HG03457 (cell line): ENCODE measurements around the gene CRY2.
A peak's percentile ranks its signal among the peaks of the same experiment; 100 is the strongest.
"Not testable (repeated sequence)": the region's sequence is repeated elsewhere in the genome, so short reads cannot be mapped to it uniquely, and the experiment has no call there.

Experiments used
- ATAC-seq: cut with Tn5 transposase; IDR thresholded peaks from one replicate; pipeline ENCODE4 v1.9.1; 2021; ENCODE audit warnings: moderate number of reproducible peaks; ENCODE audit not compliant: unreplicated experiment

The CRY2 gene

GRCh38 chr11:45846974-45847910, at the start of gene CRY2:
Gene CRY2, plus strand, starts transcription at chr11:45847475. Its CDS starts 16 bp downstream, at chr11:45847491.
- peak; percentile 87 for ATAC-seq

GRCh38 chr11:45798793-45799441, 48.4 kb upstream of the CRY2 start:
- ATAC-seq, result no peak

DNA sequence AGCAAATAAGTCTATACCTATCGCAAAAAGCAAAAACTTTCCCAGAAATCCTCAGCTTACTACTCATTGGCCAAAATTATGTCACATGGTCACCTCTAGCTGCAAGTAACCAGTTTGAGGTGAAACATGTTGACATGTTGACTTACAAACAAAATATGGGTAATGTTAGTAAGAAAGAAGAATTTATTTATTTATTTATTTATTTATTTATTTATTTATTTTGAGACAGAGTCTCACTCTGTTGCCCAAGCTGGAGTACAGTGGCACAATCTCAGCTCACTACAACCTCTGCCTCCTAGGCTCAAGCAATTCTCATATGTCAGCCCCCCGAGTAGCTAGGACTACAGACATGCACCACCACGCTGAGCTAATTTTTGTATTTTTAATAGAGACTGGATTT, 47.7 kb upstream of the CRY2 start:
- no peak for ATAC-seq

- no peak for ATAC-seq
Measured at GRCh38 chr11:45800261-45800660, 47.0 kb upstream of the CRY2 start.

DNA sequence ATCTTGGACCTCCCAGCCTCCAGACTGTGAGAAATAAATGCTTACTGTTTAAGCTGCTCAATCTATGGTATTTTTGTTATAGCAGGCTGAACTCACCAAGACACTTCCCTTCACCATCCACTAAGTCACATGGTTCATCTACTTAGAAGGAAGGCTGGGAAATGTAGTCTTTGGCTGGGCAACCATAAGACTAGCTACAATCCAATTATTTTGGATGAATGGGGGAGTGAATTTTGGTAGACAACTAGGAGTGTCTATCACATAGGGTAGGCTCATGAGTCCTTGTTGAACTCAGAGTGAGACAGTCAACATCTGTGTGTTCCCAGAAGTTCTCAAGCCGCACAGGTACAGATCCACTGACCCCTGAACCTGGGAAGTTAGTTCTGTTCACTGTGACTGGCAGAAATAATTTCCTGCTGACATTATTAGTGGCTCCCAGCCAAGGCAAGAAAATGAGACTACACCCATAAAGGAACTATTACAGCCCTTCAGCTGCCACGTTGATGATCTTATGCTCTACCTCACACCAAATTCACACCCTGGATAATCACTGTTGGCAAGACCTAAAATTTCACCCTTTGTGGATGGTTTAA, 45.5 kb upstream of the CRY2 start:
- ATAC-seq, result no peak

DNA sequence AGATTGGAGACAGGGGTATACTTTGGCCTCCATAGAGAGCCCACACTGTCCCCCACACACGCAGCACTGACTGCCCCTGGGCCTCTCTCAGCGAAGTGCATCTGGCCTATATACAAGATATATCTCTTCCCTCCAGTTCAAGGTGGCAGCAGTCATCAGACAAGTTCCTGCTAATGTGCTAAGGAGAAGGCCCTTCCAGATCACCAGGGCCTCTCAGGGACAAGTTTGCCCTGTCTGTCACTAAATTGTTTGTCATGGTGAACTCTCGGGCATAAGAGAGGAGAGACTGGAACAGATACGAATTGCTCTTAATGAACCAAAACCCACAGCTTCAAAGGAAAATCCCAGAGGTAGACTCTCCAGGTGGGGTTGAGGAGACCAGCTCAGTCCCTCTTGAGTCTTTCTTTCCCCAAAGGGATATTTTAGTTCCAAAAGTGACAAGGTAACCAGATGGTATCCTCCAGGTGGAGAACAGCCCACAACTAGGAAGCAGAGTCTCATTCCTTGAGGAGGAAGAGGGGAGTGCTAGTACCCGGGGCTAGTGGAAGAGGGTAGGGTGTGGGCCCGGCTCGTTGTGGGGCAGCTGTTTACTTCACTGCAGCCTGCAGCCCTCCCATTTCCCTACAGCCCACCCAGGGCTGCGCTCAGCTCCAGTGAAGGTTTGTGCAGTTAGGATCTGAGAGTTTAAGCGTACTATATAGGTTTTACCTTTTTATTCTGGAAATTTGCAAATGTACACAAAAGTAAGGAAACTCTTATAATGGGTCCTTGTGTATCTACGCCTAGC, 44.6 kb upstream of the CRY2 start:
- no peak for ATAC-seq

DNA sequence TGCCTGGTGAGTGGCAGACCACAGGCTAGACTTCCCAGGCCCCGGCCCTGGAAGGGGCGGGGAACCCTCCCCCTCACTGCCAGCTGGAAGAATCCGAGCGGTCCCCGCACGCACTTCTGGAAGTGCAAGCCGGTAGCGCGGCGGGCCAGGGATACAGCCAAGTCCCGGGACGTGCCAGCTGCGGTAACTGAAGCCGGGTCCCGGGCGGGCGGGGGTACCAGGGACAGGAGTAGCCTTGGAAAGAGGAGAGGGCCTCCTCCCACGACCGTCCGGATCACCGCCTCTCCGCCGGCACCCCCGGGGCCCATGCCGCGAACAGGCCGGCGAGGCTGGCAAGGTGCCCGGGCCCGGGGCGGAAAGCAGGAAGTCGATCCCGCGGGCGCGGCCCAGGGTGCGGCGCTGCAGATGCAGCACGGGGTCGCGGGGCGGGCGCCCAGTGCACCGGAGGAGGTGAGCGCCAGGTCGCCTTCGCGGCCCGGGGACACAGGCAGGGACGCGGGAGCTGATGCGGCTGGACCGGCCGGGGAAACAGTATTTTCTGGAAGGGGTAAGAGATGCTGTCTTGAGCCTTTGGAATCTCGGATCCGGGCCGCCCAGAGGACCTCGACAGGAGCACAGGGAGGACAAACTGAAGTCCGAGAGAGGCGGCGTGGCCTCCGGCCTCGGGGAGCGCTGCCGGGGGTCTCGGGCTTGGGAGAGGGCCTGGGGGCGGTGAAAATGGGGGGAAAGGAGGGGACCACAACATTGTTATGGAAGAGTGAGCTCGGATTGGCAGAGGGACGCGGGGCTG, 43.1 kb upstream of the CRY2 start:
- ATAC-seq, result no peak

GRCh38 chr11:45804761-45805304, 42.4 kb upstream of the CRY2 start, which contains the start of gene SLC35C1:
Gene SLC35C1, plus strand, starts transcription at chr11:45805149. Its CDS starts 653 bp downstream, at chr11:45805802.
- ATAC-seq, result peak; percentile 75

- peak; percentile 4 for ATAC-seq
Measured at GRCh38 chr11:45805305-45806071, 41.8 kb upstream of the CRY2 start.

- no peak for ATAC-seq
Measured at GRCh38 chr11:45806072-45806933, 41.0 kb upstream of the CRY2 start.

DNA sequence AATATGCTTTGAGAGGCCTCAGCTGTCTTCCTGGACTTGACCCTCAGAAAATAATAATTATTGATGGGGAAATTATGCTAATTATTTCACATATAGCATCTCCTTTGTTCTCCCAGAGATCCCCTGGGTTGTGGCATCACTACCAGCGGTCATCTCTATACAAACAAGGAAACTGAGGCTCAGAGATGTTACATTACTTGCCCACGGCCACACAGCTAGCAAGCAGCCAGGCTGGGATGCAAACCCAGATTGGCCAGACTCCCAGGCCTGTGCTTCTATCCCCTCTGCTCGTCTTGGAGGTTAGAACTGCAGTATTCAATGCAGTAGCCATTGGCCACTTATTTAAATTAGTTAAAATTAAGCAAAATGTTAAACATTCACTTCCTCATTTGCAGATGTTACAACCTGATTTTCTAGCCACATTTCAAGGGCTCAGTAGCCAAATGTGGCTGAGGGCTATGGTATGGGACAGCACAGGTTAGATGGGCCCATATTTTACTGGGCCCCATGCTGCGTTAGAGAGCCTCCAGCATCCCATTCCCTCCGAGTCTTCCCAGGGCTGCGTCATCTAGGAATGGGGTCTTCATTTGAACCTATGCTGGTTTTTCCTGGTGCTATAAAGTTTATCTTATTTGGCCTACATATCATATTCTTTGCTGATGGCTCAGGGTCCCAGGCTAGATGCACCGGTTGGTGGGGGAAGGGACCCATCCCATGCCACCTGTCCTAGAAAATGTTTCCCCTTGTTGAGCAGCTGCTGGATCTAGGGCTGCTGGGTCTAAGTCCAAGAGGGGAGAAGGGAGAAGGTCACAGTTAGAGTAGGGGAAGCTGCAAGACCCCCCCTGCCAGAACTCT, 40.1 kb upstream of the CRY2 start:
- no peak for ATAC-seq

DNA sequence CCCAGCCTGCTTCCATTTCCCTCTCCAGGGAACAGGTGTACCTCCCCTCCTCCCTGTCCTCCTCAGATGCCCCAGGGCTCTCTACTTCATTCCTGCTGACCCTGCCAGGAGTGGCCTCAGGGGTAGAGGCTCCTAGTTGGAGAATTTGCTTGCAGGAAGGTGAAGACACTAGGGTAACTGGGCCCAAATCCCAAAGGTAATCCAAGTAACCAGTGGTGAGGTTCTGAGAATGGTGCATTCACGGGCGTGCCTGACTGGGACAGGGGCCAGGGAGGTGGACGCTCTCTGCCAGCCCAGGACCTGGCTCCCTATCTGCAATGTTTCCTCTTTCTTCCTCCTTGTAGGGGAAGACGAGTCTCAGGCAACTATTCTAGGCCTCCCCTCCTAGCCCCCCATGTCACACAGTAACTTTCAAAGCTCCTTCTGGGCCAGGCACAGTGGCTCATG, 39.5 kb upstream of the CRY2 start:
- no peak for ATAC-seq

GRCh38 chr11:45808427-45808826, 38.8 kb upstream of the CRY2 start:
- ATAC-seq, result not testable (repeated sequence)

- ATAC-seq, result no peak
Measured at GRCh38 chr11:45809456-45810395, 37.5 kb upstream of the CRY2 start.

DNA sequence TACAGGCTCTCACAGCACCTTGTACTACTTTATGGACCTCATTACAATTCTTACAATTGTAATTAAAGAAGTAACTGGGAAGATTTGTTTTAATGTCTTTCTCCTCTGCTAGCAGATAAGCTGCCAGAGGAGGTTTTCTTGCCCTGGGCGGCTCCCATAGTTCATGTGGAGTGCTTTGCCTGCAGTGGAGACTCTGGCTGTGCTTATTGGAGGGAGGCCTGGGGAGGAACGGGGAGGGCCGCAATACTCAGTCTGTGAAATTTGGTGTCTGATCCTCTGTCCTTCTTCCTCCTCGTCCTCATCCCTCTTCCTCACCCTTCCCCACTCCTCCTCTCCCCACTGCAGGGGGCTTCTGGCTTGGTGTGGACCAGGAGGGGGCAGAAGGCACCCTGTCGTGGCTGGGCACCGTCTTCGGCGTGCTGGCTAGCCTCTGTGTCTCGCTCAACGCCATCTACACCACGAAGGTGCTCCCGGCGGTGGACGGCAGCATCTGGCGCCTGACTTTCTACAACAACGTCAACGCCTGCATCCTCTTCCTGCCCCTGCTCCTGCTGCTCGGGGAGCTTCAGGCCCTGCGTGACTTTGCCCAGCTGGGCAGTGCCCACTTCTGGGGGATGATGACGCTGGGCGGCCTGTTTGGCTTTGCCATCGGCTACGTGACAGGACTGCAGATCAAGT, 36.7 kb upstream of the CRY2 start:
- no peak for ATAC-seq

- no peak for ATAC-seq
Measured at GRCh38 chr11:45811109-45811435, 36.2 kb upstream of the CRY2 start.
